ENCODE measurements around the gene ARAP1.

Gene ARAP1

GRCh38 chr11:72779495-72780128 lies 27.4 kb upstream of the ARAP1 start:
- no peak for DNase-seq (ENCODE audit: low spot score)

- no peak for DNase-seq (ENCODE audit: low spot score)
Observed at GRCh38 chr11:72778535-72779494, 26.6 kb upstream of the ARAP1 start.

- DNase-seq (ENCODE audit: low spot score): no peak
Observed at GRCh38 chr11:72777755-72778278, 25.6 kb upstream of the ARAP1 start.

GRCh38 chr11:72776844-72777754 lies 24.9 kb upstream of the ARAP1 start:
- DNase-seq (ENCODE audit: low spot score): no peak

- DNase-seq (ENCODE audit: low spot score): no peak
Observed at GRCh38 chr11:72776117-72776843, 24.1 kb upstream of the ARAP1 start.

GRCh38 chr11:72775288-72776110 lies 23.3 kb upstream of the ARAP1 start:
- DNase-seq (ENCODE audit: low spot score): no peak

- DNase-seq (ENCODE audit: low spot score): no peak
Observed at GRCh38 chr11:72774499-72774898, 22.3 kb upstream of the ARAP1 start.

GRCh38 chr11:72773696-72774095 lies 21.5 kb upstream of the ARAP1 start:
- no peak for DNase-seq (ENCODE audit: low spot score)

- DNase-seq (ENCODE audit: low spot score): peak; percentile 33
Observed at GRCh38 chr11:72773291-72773690, 21.1 kb upstream of the ARAP1 start.

GRCh38 chr11:72772059-72772458 lies 19.9 kb upstream of the ARAP1 start:
- no peak for DNase-seq (ENCODE audit: low spot score)

GRCh38 chr11:72771507-72771906 lies 19.3 kb upstream of the ARAP1 start:
- no peak for DNase-seq (ENCODE audit: low spot score)

- no peak for DNase-seq (ENCODE audit: low spot score)
Observed at GRCh38 chr11:72770799-72771198, 18.6 kb upstream of the ARAP1 start.

GRCh38 chr11:72769680-72770079 lies 17.5 kb upstream of the ARAP1 start:
- DNase-seq (ENCODE audit: low spot score): no peak

- no peak for DNase-seq (ENCODE audit: low spot score)
Observed at GRCh38 chr11:72768581-72768980, 16.4 kb upstream of the ARAP1 start.

- DNase-seq (ENCODE audit: low spot score): no peak
Observed at GRCh38 chr11:72767203-72768062, 15.2 kb upstream of the ARAP1 start.

GRCh38 chr11:72766152-72766902 lies 14.1 kb upstream of the ARAP1 start:
- DNase-seq (ENCODE audit: low spot score): no peak

- DNase-seq (ENCODE audit: low spot score): no peak
Observed at GRCh38 chr11:72764503-72764902, 12.3 kb upstream of the ARAP1 start.

GRCh38 chr11:72763823-72764222 lies 11.6 kb upstream of the ARAP1 start:
- no peak for DNase-seq (ENCODE audit: low spot score)
